HCT116 (cell line): Measurements from ENCODE around the gene BBX. TPM values are rescaled to one million over a fixed set of nuclear protein-coding genes. Genes with fewer than 3 reads are reported as not detected.
A peak's percentile ranks its signal among the peaks of the same experiment; 100 is the strongest.

Experiments used
- ATAC-seq: fragments of 200-7000 bp; cut with Tn5 transposase; 2 replicates; pipeline ENCODE4 v1.9.1; 2020; ENCODE audit warnings: mild to moderate bottlenecking, moderate library complexity
- BruUV-seq: library from RNA; stranded (reverse); fragments of 400-500 nt; replicated peaks from 2 replicates; lab custom pipeline; 2021; lab: Mats Ljungman, UMichigan
- CTCF ChIA-PET: fragments of 300-600 bp; sonication (Branson Sonifier 250); formaldehyde crosslinking; loops from one replicate; lab custom pipeline; 2021; ENCODE audit warnings: antibody characterized with exemption; lab: Charles Lee
- POLR2A ChIA-PET: fragments of 300-600, 350-600 bp; sonication (Branson Sonifier 250); formaldehyde crosslinking; loops from one replicate; lab custom pipeline; 2021; ENCODE audit warnings: antibody characterized with exemption; lab: Charles Lee
- RAD21 ChIA-PET, 2 experiments: fragments of 300-600 bp; sonication (Branson Sonifier 250); formaldehyde crosslinking; loops; one replicate each; lab custom pipeline; 2023; ENCODE audit warnings: low total read pairs in 2 of 2; ENCODE audit not compliant: uncharacterized antibody in 2 of 2, unreplicated experiment in 2 of 2, low non-redundant PET in 1 of 2; lab: Charles Lee
- DNase-seq: peaks from one replicate; pipeline ENCODE4 v3.0.0-alpha.2; 2010; ENCODE audit warnings: low read depth, low spot score
- H2AFZ ChIP-seq: fragments of 200-600 bp; shearing (Covaris generic), sonication (generic); 2 replicates; pipeline ENCODE4 v1.6.1; 2017; ENCODE audit warnings: low read depth, mixed run types, mixed read lengths, antibody characterized with exemption, low read length; ENCODE audit not compliant: poor library complexity, severe bottlenecking
- H3K27ac ChIP-seq: 2 replicates; pipeline ENCODE4 v1.5.1; 2012; ENCODE audit warnings: low read depth, low read length
- H3K27me3 ChIP-seq: fragments of 200-600 bp; sonication (generic); 2 replicates; pipeline ENCODE4 v1.6.1; 2016; ENCODE audit warnings: mixed run types, low read length, mixed read lengths; ENCODE audit not compliant: insufficient read depth
- H3K36me3 ChIP-seq, 2 experiments: fragments of 200-500 bp in 1 of 2; fragments of 200-600 bp in 1 of 2; sonication (Bioruptor generic) in 1 of 2; sonication (generic) in 1 of 2; 2 replicates each; pipeline versions ENCODE4 v1.5.1 to v1.6.1; 2014 to 2016; ENCODE audit warnings: low read length in 2 of 2, inconsistent platforms in 1 of 2, mixed read lengths in 1 of 2, mixed run types in 1 of 2; ENCODE audit not compliant: insufficient read depth in 2 of 2, control insufficient read depth in 1 of 2
- H3K4me1 ChIP-seq, 2 experiments: fragments of 200-600 bp in 1 of 2; sonication (generic) in 1 of 2; 2 replicates each; pipeline versions ENCODE4 v1.5.1 to v1.6.1; 2012 to 2017; ENCODE audit warnings: low read length in 2 of 2, inconsistent platforms in 1 of 2, mild to moderate bottlenecking in 1 of 2, mixed read lengths in 1 of 2, mixed run types in 1 of 2, moderate library complexity in 1 of 2; ENCODE audit not compliant: insufficient read depth in 2 of 2, control insufficient read depth in 1 of 2
- H3K4me2 ChIP-seq: fragments of 200-600 bp; sonication (generic); 2 replicates; pipeline ENCODE4 v1.6.1; 2017; ENCODE audit warnings: mixed run types, low read length, mixed read lengths
- H3K4me3 ChIP-seq, 2 experiments: fragments of 200-600 bp in 1 of 2; sonication (generic) in 1 of 2; replicated peaks in 1 of 2; 2 replicates each; pipeline ENCODE4 v1.5.1; 2011 to 2016; ENCODE audit warnings: low read length in 2 of 2, control low read depth in 1 of 2, low read depth in 1 of 2, mild to moderate bottlenecking in 1 of 2, mixed read lengths in 1 of 2, mixed run types in 1 of 2
- H3K79me2 ChIP-seq: fragments of 200-600 bp; sonication (generic); 2 replicates; pipeline ENCODE4 v1.6.1; 2017; ENCODE audit warnings: mild to moderate bottlenecking, mixed run types, low read length, moderate library complexity, mixed read lengths; ENCODE audit not compliant: insufficient read depth
- H3K9ac ChIP-seq: fragments of 200-600 bp; sonication (generic); 2 replicates; pipeline ENCODE4 v1.6.1; 2016; ENCODE audit warnings: low read length, mixed read lengths
- H3K9me2 ChIP-seq: fragments of 200-600 bp; sonication (generic), shearing (Covaris generic); 2 replicates; pipeline ENCODE4 v1.6.1; 2017; ENCODE audit warnings: mixed run types, mild to moderate bottlenecking, moderate library complexity; ENCODE audit not compliant: insufficient read depth
- H3K9me3 ChIP-seq, 2 experiments: fragments of 200-500 bp in 1 of 2; fragments of 200-600 bp in 1 of 2; sonication (Bioruptor generic) in 1 of 2; sonication (generic) in 1 of 2; 2 replicates each; pipeline ENCODE4 v1.6.1; 2014 to 2017; ENCODE audit warnings: low read length in 2 of 2, mixed read lengths in 2 of 2, inconsistent platforms in 1 of 2, low read depth in 1 of 2, mild to moderate bottlenecking in 1 of 2, mixed run types in 1 of 2, moderate library complexity in 1 of 2; ENCODE audit not compliant: control insufficient read depth in 1 of 2, insufficient read depth in 1 of 2
- H4K20me1 ChIP-seq: fragments of 200-600 bp; sonication (generic), shearing (Covaris generic); 2 replicates; pipeline ENCODE4 v1.6.1; 2017; ENCODE audit warnings: mixed run types, mild to moderate bottlenecking, moderate library complexity; ENCODE audit not compliant: insufficient read depth
- POLR2A ChIP-seq: IDR thresholded peaks from 2 replicates; pipeline ENCODE4 v1.7.0; 2011; ENCODE audit warnings: borderline replicate concordance; ENCODE audit not compliant: insufficient read depth, insufficient read length; ENCODE audit errors: extremely low read depth
- RAD21 ChIP-seq: IDR thresholded peaks from 2 replicates; pipeline ENCODE4 v1.6.1; 2012; ENCODE audit warnings: low read depth, mild to moderate bottlenecking
- SIN3A ChIP-seq: IDR thresholded peaks from 2 replicates; pipeline ENCODE4 v1.6.1; 2012; ENCODE audit warnings: low read depth
- YY1 ChIP-seq: IDR thresholded peaks from 2 replicates; pipeline ENCODE4 v1.6.1; 2011; ENCODE audit warnings: low read length, low read depth, moderate library complexity, mild to moderate bottlenecking; ENCODE audit not compliant: insufficient replicate concordance; ENCODE audit errors: extremely low read depth
- intact Hi-C: fragments of 100-400 bp; cut with micrococcal nuclease; formaldehyde crosslinking; loops from 2 replicates; pipeline ENCODE4 v1.10.0; 2022
- total RNA-seq: library from RNA; stranded (reverse); gene quantifications from one replicate; pipeline ENCODE4 v1.2.1, GENCODE V29; 2021; ENCODE audit not compliant: unreplicated experiment
- TF ChIP-seq, protein P1 (sequence below), 3 experiments: fragments of 200-600 bp in 1 of 3; sonication (generic) in 1 of 3; IDR thresholded peaks in 2 of 3; conservative IDR thresholded peaks in 1 of 3; 2 replicates each; pipeline ENCODE4 v1.5.1; 2012 to 2017; ENCODE audit warnings: low read depth in 2 of 3, low read length in 2 of 3, antibody characterized with exemption in 1 of 3, borderline replicate concordance in 1 of 3, control low read depth in 1 of 3, mild to moderate bottlenecking in 1 of 3, mixed read lengths in 1 of 3, mixed run types in 1 of 3, moderate library complexity in 1 of 3; ENCODE audit not compliant: insufficient read depth in 1 of 3
- TF ChIP-seq, protein P2 (sequence below): IDR thresholded peaks from 2 replicates; pipeline ENCODE4 v1.6.1; 2012

BBX gene
- total RNA-seq, 1 experiment from 2014 or later, result 55.6 TPM

DNA sequence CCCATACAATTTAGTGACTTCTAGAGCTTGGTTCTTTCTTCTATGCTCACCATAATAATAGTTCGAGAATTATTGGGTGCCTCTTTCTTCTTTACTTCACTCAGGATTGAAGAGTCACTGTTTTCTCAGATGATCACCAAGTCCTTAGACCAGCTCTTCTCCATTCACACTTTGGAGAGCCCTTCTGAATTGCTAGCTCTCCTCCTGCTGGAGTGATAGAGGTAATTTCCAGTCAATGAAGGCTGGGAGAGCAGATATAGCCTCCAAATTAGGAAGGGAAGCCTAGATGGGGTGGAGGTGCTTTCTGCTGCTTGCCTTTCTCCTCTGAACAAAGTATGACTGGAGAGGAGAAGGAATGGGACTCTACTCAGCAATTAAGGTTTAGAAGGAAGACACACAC, 10.7 kb upstream of the BBX start:
- TF ChIP-seq SIN3A, result no peak
- peak; percentile 25; the same call in 1 of the 2 replicates for TF ChIP-seq RAD21
- TF ChIP-seq, protein P1, sequence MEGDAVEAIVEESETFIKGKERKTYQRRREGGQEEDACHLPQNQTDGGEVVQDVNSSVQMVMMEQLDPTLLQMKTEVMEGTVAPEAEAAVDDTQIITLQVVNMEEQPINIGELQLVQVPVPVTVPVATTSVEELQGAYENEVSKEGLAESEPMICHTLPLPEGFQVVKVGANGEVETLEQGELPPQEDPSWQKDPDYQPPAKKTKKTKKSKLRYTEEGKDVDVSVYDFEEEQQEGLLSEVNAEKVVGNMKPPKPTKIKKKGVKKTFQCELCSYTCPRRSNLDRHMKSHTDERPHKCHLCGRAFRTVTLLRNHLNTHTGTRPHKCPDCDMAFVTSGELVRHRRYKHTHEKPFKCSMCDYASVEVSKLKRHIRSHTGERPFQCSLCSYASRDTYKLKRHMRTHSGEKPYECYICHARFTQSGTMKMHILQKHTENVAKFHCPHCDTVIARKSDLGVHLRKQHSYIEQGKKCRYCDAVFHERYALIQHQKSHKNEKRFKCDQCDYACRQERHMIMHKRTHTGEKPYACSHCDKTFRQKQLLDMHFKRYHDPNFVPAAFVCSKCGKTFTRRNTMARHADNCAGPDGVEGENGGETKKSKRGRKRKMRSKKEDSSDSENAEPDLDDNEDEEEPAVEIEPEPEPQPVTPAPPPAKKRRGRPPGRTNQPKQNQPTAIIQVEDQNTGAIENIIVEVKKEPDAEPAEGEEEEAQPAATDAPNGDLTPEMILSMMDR (IDR thresholded peaks at IDR 0.05 in 2 of 3, conservative IDR thresholded peaks at IDR 0.05 in 1 of 3; ENCODE audit: borderline replicate concordance in 1 of 3, insufficient read depth in 1 of 3, low read depth in 2 of 3, low read length in 2 of 3), result 0 out of 6 replicates have a peak, but pooled peaks of 1 of the 3 experiments have one; percentile 15
- H3K36me3 ChIP-seq, result no peaks in the 10 kb centered on the region
- H3K4me1 ChIP-seq, result no peaks in the 10 kb centered on the region
- DNase-seq, result no peak
- H3K9ac ChIP-seq, result no peak overlapping the region
- H3K9me3 ChIP-seq, result no peaks in the 10 kb centered on the region
- H3K27ac ChIP-seq, result no peak overlapping the region
- RAD21 ChIA-PET, result no interaction called here
- no peaks in the 10 kb centered on the region for H3K27me3 ChIP-seq
- ATAC-seq, result peak; percentile 50
- intact Hi-C loops, result no loop called here
- no peak overlapping the region for H2AFZ ChIP-seq
- H3K9me2 ChIP-seq, result no peaks in the 10 kb centered on the region
- H3K4me2 ChIP-seq, result no peak overlapping the region
- no peak overlapping the region for H3K4me3 ChIP-seq
- no TSS peak for BruUV-seq
- POLR2A ChIA-PET, result interaction anchor here (0.9 kb wide), 1 partner anchor 12 kb away, joined by 5 read pairs; no protein-coding TSS in a partner anchor
- no peaks in the 10 kb centered on the region for H3K79me2 ChIP-seq
- H4K20me1 ChIP-seq, result no peaks in the 10 kb centered on the region
- CTCF ChIA-PET, result interaction anchor here (0.7 kb wide), 1 partner anchor 240 kb away, joined by 6 read pairs; no protein-coding TSS in a partner anchor

DNA sequence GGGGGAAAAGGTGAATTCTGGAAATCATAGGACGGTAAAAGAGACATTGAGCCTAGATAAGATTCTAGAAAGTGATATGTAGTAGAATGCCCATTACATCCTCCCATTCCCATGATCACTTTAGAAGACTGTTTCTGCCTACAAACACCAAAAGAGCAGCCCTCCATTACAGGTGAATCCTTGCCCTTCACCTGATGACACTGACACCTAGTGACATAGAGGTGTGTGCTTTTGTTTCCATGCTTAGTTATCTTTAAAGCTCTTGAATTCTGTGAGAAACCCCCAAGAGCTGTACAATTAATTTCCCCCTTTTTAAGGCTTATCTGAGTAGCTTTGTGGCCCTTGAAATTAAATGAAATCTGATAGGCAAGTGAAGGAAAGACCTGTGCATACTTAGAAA, 8.3 kb upstream of the BBX start:
- intact Hi-C loops, result no loop called here
- RAD21 ChIA-PET, result no interaction called here
- POLR2A ChIA-PET, result no interaction called here
- H4K20me1 ChIP-seq, result no peaks in the 10 kb centered on the region
- no peaks in the 10 kb centered on the region for H3K4me1 ChIP-seq
- no peak overlapping the region for H3K27ac ChIP-seq
- no TSS peak for BruUV-seq
- no peak overlapping the region for H3K4me2 ChIP-seq
- CTCF ChIA-PET, result no interaction called here
- no peaks in the 10 kb centered on the region for H3K9me3 ChIP-seq
- H3K27me3 ChIP-seq, result no peaks in the 10 kb centered on the region
- no peak overlapping the region for H3K9ac ChIP-seq
- no peaks in the 10 kb centered on the region for H3K36me3 ChIP-seq
- DNase-seq, result no peak
- H3K4me3 ChIP-seq, result no peak overlapping the region
- TF ChIP-seq POLR2A (no peak), YY1 (no peak)
- TF ChIP-seq, protein P1 (IDR thresholded peaks at IDR 0.05 in 2 of 3, conservative IDR thresholded peaks at IDR 0.05 in 1 of 3; ENCODE audit: borderline replicate concordance in 1 of 3, insufficient read depth in 1 of 3, low read depth in 2 of 3, low read length in 2 of 3), result 0 out of 6 replicates have a peak, but pooled peaks of 1 of the 3 experiments have one; percentile 10
- TF ChIP-seq, protein P2, sequence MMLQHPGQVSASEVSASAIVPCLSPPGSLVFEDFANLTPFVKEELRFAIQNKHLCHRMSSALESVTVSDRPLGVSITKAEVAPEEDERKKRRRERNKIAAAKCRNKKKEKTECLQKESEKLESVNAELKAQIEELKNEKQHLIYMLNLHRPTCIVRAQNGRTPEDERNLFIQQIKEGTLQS, result no peak
- TF ChIP-seq, all 23 proteins: peak for 1
- no peak for ATAC-seq
- H2AFZ ChIP-seq, result no peak overlapping the region
- H3K9me2 ChIP-seq, result no peaks in the 10 kb centered on the region
- no peaks in the 10 kb centered on the region for H3K79me2 ChIP-seq
